ENCODE data around the gene RSPH3. TPM values are rescaled to one million over a fixed set of nuclear protein-coding genes. Genes with fewer than 3 reads are reported as not detected.

The RSPH3 gene
- total and polyA plus RNA-seq, 2 of the 8 experiments (the other 6 are each of a cell fraction or from before 2014, with no cell fraction given), result 0.60 to 2.7 TPM

DNA sequence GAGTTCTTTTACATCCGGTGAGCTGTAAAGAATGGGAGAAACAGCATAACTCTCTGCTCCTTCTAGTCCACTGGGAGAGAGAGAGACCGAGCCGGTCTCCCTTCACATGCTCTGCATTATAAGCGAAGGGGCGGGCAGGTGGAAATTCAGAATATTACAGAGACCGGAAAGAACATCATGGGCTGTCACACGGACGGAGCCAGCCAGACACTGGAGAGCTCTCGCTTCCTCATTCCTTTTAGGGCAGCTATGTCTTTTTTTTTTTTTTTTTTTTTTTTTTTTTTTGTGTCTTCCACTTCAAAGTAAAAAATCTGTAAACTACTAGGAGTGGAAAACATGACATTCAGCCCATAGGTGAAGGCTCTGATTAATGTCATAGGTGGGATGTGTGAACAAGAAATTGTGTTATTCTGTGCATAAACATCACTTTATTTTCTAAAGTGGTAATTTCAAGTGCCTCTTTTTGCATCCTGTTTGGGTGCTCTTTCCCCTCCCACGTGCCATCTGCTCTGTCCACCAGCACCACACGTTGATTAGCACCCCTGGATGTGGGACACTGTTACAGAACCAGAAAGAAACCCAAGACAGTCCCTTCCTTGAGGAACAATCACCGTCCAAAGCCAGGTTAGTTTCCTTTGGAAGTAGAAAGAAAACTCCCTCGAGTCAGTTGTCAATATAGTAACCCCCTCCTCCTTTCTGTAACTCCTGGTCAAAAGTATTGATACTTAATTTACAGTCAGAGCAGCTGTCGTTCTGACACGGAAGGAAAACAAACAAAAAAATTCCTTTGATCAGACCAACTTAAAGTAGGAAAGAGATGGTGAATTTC lies 45.1 kb upstream of the RSPH3 start, which contains the start of gene TAGAP (continued):
- TF ChIP-seq, protein P1, sequence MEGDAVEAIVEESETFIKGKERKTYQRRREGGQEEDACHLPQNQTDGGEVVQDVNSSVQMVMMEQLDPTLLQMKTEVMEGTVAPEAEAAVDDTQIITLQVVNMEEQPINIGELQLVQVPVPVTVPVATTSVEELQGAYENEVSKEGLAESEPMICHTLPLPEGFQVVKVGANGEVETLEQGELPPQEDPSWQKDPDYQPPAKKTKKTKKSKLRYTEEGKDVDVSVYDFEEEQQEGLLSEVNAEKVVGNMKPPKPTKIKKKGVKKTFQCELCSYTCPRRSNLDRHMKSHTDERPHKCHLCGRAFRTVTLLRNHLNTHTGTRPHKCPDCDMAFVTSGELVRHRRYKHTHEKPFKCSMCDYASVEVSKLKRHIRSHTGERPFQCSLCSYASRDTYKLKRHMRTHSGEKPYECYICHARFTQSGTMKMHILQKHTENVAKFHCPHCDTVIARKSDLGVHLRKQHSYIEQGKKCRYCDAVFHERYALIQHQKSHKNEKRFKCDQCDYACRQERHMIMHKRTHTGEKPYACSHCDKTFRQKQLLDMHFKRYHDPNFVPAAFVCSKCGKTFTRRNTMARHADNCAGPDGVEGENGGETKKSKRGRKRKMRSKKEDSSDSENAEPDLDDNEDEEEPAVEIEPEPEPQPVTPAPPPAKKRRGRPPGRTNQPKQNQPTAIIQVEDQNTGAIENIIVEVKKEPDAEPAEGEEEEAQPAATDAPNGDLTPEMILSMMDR (IDR thresholded peaks at IDR 0.05; ENCODE audit: control extremely low read depth in 1 of 3, insufficient read depth in 1 of 3, low read depth in 1 of 3, low read length in 3 of 3), result no peak
- TF ChIP-seq BACH1 (IDR thresholded peaks at IDR 0.05; ENCODE audit: low read length), result no peak
- no peak for TF ChIP-seq SUZ12 (IDR thresholded peaks at IDR 0.05; ENCODE audit: low read length)
- no peak for TF ChIP-seq NRF1 (IDR thresholded peaks at IDR 0.05; ENCODE audit: low read depth, low read length)
- no peak for TF ChIP-seq HDAC2 (IDR thresholded peaks at IDR 0.05; ENCODE audit: borderline replicate concordance in 1 of 2, low read depth in 2 of 2, low read length in 2 of 2)
- TF ChIP-seq, protein P2, sequence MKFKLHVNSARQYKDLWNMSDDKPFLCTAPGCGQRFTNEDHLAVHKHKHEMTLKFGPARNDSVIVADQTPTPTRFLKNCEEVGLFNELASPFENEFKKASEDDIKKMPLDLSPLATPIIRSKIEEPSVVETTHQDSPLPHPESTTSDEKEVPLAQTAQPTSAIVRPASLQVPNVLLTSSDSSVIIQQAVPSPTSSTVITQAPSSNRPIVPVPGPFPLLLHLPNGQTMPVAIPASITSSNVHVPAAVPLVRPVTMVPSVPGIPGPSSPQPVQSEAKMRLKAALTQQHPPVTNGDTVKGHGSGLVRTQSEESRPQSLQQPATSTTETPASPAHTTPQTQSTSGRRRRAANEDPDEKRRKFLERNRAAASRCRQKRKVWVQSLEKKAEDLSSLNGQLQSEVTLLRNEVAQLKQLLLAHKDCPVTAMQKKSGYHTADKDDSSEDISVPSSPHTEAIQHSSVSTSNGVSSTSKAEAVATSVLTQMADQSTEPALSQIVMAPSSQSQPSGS (IDR thresholded peaks at IDR 0.05; ENCODE audit: low read length), result no peak
- no peak for TF ChIP-seq CHD2 (IDR thresholded peaks at IDR 0.05; ENCODE audit: low read length)
- TF ChIP-seq TAF7 (optimal IDR thresholded peaks at IDR 0.05; ENCODE audit: borderline replicate concordance, low read depth, low read length), result no peak
- no peak for TF ChIP-seq RAD21 (IDR thresholded peaks at IDR 0.05 in 1 of 2, conservative IDR thresholded peaks at IDR 0.05 in 1 of 2; ENCODE audit: low read depth in 2 of 2, low read length in 2 of 2)
- TF ChIP-seq EP300 (IDR thresholded peaks at IDR 0.05; ENCODE audit: borderline replicate concordance in 1 of 2, low read depth in 2 of 2, low read length in 2 of 2), result no peak

Data from H1 (cell line).